Stimulated activated CD8-positive, alpha-beta memory T cell treated with anti-CD3 and anti-CD28 coated beads, Interleukin-7, amount 100 ng/mL, for 24 hours (primary cell): ENCODE data around the gene TRAT1.

ENCODE experiments used
- DNase-seq: peaks from one replicate; pipeline ENCODE4 v3.0.0-alpha.2; 2020; ENCODE audit warnings: low read depth

Gene TRAT1

GRCh38 chr3:108861401-108861800 is 38.8 kb downstream of the TRAT1 start:
- no peak for DNase-seq

- DNase-seq = no peak
These were observed 40.5 kb downstream of the TRAT1 start for GRCh38 chr3:108862865-108863798.

- DNase-seq = no peak
These were observed 41.2 kb downstream of the TRAT1 start for GRCh38 chr3:108863799-108864135.

- DNase-seq = no peak
These were observed 55.3 kb downstream of the TRAT1 start for GRCh38 chr3:108877901-108878300.

GRCh38 chr3:108879915-108880314 is 57.3 kb downstream of the TRAT1 start:
- no peak for DNase-seq

GRCh38 chr3:108882762-108883161 is 60.2 kb downstream of the TRAT1 start:
- no peak for DNase-seq

- no peak for DNase-seq
These were observed 60.8 kb downstream of the TRAT1 start for GRCh38 chr3:108883373-108883772.

- no peak for DNase-seq
These were observed 64.5 kb downstream of the TRAT1 start for GRCh38 chr3:108887121-108887520.

GRCh38 chr3:108887777-108888176 is 65.2 kb downstream of the TRAT1 start:
- no peak for DNase-seq

- DNase-seq = no peak
These were observed 69.2 kb downstream of the TRAT1 start for GRCh38 chr3:108891833-108892232.

- DNase-seq = no peak
These were observed 72.4 kb downstream of the TRAT1 start for GRCh38 chr3:108894981-108895380.

GRCh38 chr3:108897883-108898282 is 75.3 kb downstream of the TRAT1 start:
- DNase-seq = no peak

- DNase-seq = no peak
These were observed 76.9 kb downstream of the TRAT1 start for GRCh38 chr3:108899530-108899929.
